HepG2 (cell line): ENCODE data around the gene C9orf50. TPM values are rescaled to one million over a fixed set of nuclear protein-coding genes. Genes with fewer than 3 reads are reported as not detected.

Source experiments
- E2F1 ChIP-seq: sonication (generic); formaldehyde crosslinking; IDR thresholded peaks from 2 replicates; pipeline ENCODE4 v1.5.0; 2020; ENCODE audit warnings: missing genetic modification reagents
- HNRNPH1 ChIP-seq: fragments of 200-400 bp; formaldehyde crosslinking; optimal IDR thresholded peaks from 2 replicates; pipeline ENCODE3; 2017; ENCODE audit warnings: mild to moderate bottlenecking, low read depth, low read length
- KAT7 ChIP-seq: IDR thresholded peaks from 2 replicates; pipeline ENCODE4 v1.6.1; 2018; ENCODE audit warnings: borderline replicate concordance, missing compliant biosample characterization
- KDM5B ChIP-seq: sonication (generic); formaldehyde crosslinking; IDR thresholded peaks from 2 replicates; pipeline ENCODE4 v1.4.0; 2020; ENCODE audit warnings: missing genetic modification reagents, mild to moderate bottlenecking, borderline replicate concordance
- NCOA1 ChIP-seq: sonication (generic); formaldehyde crosslinking; IDR thresholded peaks from 2 replicates; pipeline ENCODE4 v1.9.0; 2021; ENCODE audit warnings: missing genetic modification reagents
- NCOA2 ChIP-seq: sonication (generic); formaldehyde crosslinking; IDR thresholded peaks from 2 replicates; pipeline ENCODE4 v1.8.0; 2022; ENCODE audit warnings: inconsistent platforms
- NFE2L1 ChIP-seq: sonication (generic); formaldehyde crosslinking; IDR thresholded peaks from 2 replicates; pipeline ENCODE4 v1.4.0; 2020; ENCODE audit warnings: missing genetic modification reagents, mild to moderate bottlenecking, borderline replicate concordance
- NFYB ChIP-seq: sonication (generic); formaldehyde crosslinking; IDR thresholded peaks from 2 replicates; pipeline ENCODE4 v1.4.0; 2020; ENCODE audit warnings: missing genetic modification reagents
- NPAS2 ChIP-seq: sonication (generic); formaldehyde crosslinking; IDR thresholded peaks from 2 replicates; pipeline ENCODE4 v1.8.0; 2022; ENCODE audit warnings: mild to moderate bottlenecking, missing genetic modification reagents, borderline replicate concordance
- PBX3 ChIP-seq: sonication (generic); formaldehyde crosslinking; IDR thresholded peaks from 2 replicates; pipeline ENCODE4 v1.8.1; 2023; ENCODE audit warnings: missing genetic modification reagents, inconsistent platforms, borderline replicate concordance
- POGK ChIP-seq: sonication (generic); formaldehyde crosslinking; conservative IDR thresholded peaks from 2 replicates; pipeline ENCODE4 v1.8.0; 2022; ENCODE audit warnings: mild to moderate bottlenecking, moderate library complexity, missing genetic modification reagents
- RFX1 ChIP-seq: fragments of 450-650 bp; IDR thresholded peaks from 2 replicates; pipeline ENCODE4 v1.6.1; 2017
- SATB2 ChIP-seq: sonication (generic); formaldehyde crosslinking; IDR thresholded peaks from 2 replicates; pipeline ENCODE4 v1.5.0; 2020; ENCODE audit warnings: missing genetic modification reagents
- SOX13 ChIP-seq, 3 experiments: fragments of 450-650 bp in 1 of 3; sonication (generic) in 1 of 3; formaldehyde crosslinking in 1 of 3; IDR thresholded peaks in 2 of 3; conservative IDR thresholded peaks in 1 of 3; 2 replicates each; pipeline versions ENCODE4 v1.5.0 to v1.6.1; 2016 to 2020; ENCODE audit warnings: antibody characterized with exemption in 1 of 3, mild to moderate bottlenecking in 1 of 3, missing compliant biosample characterization in 1 of 3, missing genetic modification reagents in 1 of 3, moderate library complexity in 1 of 3
- SOX6 ChIP-seq, 2 experiments: fragments of 450-650 bp in 1 of 2; sonication (generic) in 1 of 2; formaldehyde crosslinking in 1 of 2; IDR thresholded peaks; 2 replicates each; pipeline versions ENCODE4 v1.4.0 to v1.6.1; 2017 to 2020; ENCODE audit warnings: antibody characterized with exemption in 1 of 2, mild to moderate bottlenecking in 1 of 2, missing genetic modification reagents in 1 of 2
- TSC22D2 ChIP-seq: sonication (generic); formaldehyde crosslinking; IDR thresholded peaks from 2 replicates; pipeline ENCODE4 v1.5.1; 2020; ENCODE audit warnings: missing genetic modification reagents, mild to moderate bottlenecking, borderline replicate concordance
- ZBTB26 ChIP-seq: IDR thresholded peaks from 2 replicates; pipeline ENCODE4 v1.6.1; 2016; ENCODE audit warnings: missing compliant biosample characterization, missing genetic modification reagents, borderline replicate concordance
- ZFP41 ChIP-seq: sonication (generic); formaldehyde crosslinking; IDR thresholded peaks from 2 replicates; pipeline ENCODE4 v1.4.0; 2020; ENCODE audit warnings: mild to moderate bottlenecking, missing genetic modification reagents, borderline replicate concordance
- ZNF230 ChIP-seq: sonication (generic); formaldehyde crosslinking; IDR thresholded peaks from 2 replicates; pipeline ENCODE4 v1.4.0; 2020; ENCODE audit warnings: mild to moderate bottlenecking, missing genetic modification reagents
- ZNF274 ChIP-seq: sonication (generic); formaldehyde crosslinking; IDR thresholded peaks from 2 replicates; pipeline ENCODE4 v1.5.1; 2020; ENCODE audit warnings: mild to moderate bottlenecking, missing genetic modification reagents
- ZNF552 ChIP-seq: sonication (generic); formaldehyde crosslinking; IDR thresholded peaks from 2 replicates; pipeline ENCODE4 v1.9.0; 2022; ENCODE audit warnings: missing genetic modification reagents, mild to moderate bottlenecking, borderline replicate concordance
- ZZZ3 ChIP-seq: sonication (generic); formaldehyde crosslinking; IDR thresholded peaks from 2 replicates; pipeline ENCODE4 v1.4.0; 2020; ENCODE audit warnings: missing genetic modification reagents, mild to moderate bottlenecking, borderline replicate concordance
- polyA plus RNA-seq, 8 experiments: library from polyadenylated mRNA; depleted of rRNA in 3 of 8; stranded (reverse) in 7 of 8; unstranded in 1 of 8; fragments of >200 nt; fragmentation: Illumina TruSeq in 4 of 8; extraction: Trizol in 4 of 8; gene quantifications; 2 replicates each; pipeline versions ENCODE4 v1.2.1 to v1.2.3, GENCODE V29; 2011 to 2016; ENCODE audit warnings: low read depth in 4 of 8, missing spikeins in 1 of 8, mixed read lengths in 1 of 8; ENCODE audit not compliant: insufficient read depth in 1 of 8
- total RNA-seq, 5 experiments: library from RNA; depleted of rRNA; stranded (reverse); fragments of >200 nt; fragmentation: Illumina TruSeq; extraction: Trizol; gene quantifications; 2 replicates each; pipeline ENCODE4 v1.2.3, GENCODE V29; 2016; ENCODE audit warnings: low read depth in 1 of 5

C9orf50 gene
- total and polyA plus RNA-seq, 2 of the 13 experiments (the other 11 are each of a cell fraction or from before 2014, with no cell fraction given), result not detected

DNA sequence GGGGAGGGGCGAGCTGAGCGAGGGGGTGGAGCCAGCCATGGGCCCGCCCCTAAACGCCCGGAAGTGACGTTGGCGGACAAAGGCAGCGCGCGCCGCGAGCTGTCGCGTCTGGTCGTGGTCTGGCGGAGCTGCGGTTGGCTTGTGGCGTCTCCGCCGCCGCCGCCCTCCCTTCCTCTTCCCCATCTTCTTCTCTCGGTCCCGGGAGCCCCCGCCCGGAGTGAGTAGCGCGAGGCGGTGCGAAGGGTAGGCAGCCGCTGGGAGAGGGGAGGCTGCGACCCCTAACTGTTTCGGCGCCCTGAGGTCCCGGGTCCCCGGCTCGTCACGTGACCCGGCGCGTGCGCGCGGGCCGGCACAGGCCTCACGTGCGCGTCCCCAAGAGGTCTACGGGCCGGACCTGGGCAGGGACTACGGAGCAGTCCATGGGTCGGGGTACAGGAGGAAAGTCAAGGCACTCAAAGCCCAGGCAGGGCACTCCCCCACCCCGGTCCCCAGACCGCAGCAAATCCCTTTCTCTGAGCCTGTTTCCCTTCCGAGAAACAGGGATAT lies 5.3 kb upstream of the C9orf50 start, which contains the start of gene NTMT1 (continued):
- no peak for TF ChIP-seq HNRNPH1
- TF ChIP-seq RFX1, result no peak
- TF ChIP-seq POGK, result peak; percentile 63
- TF ChIP-seq SOX13 (IDR thresholded peaks at IDR 0.05), result 0 out of 2 replicates have a peak, but pooled peaks have one; percentile 11
- TF ChIP-seq SOX13 (CRISPR knock-in tag; conservative IDR thresholded peaks at IDR 0.05 in 1 of 2, IDR thresholded peaks at IDR 0.05 in 1 of 2), result no peak
- no peak; the same call in 1 of the 2 replicates for TF ChIP-seq KAT7
- TF ChIP-seq NPAS2 (CRISPR knock-in tag), result no peak
- TF ChIP-seq ZNF274 (CRISPR knock-in tag), result no peak; the same call in 1 of the 2 replicates
- no peak for TF ChIP-seq ZFP41 (CRISPR knock-in tag)
- TF ChIP-seq ZNF230, result peak; percentile 69; the same call in 1 of the 2 replicates
- peak; percentile 48 for TF ChIP-seq KDM5B (CRISPR knock-in tag)
- no peak for TF ChIP-seq SATB2
- TF ChIP-seq NCOA2 (CRISPR knock-in tag), result no peak
- TF ChIP-seq NFE2L1 (CRISPR knock-in tag), result no peak
- TF ChIP-seq NCOA1 (CRISPR knock-in tag), result no peak; the same call in 1 of the 2 replicates
- peak; percentile 70 for TF ChIP-seq E2F1 (CRISPR knock-in tag)
- TF ChIP-seq NFYB, result no peak
- 0 out of 2 replicates have a peak, but pooled peaks have one; percentile 43 for TF ChIP-seq ZNF552 (CRISPR knock-in tag)
- no peak for TF ChIP-seq SOX6 (IDR thresholded peaks at IDR 0.05)
- peak; percentile 22; the same call in 1 of the 2 replicates for TF ChIP-seq SOX6 (CRISPR knock-in tag; IDR thresholded peaks at IDR 0.05)
- no peak for TF ChIP-seq ZZZ3 (CRISPR knock-in tag)
- TF ChIP-seq TSC22D2, result no peak
- no peak for TF ChIP-seq ZBTB26 (CRISPR knock-in tag)
- TF ChIP-seq PBX3 (CRISPR knock-in tag), result 0 out of 2 replicates have a peak, but pooled peaks have one; percentile 32
